Stimulated activated CD4-positive, alpha-beta T cell treated with anti-CD3 and anti-CD28 coated beads, Interleukin-4, amount 100 ng/mL, for 24 hours (primary cell): ENCODE measurements around the gene OBP2A.
"Not testable (repeated sequence)": the region's sequence is repeated elsewhere in the genome, so short reads cannot be mapped to it uniquely, and the experiment has no call there.

Experiments
- DNase-seq: peaks from one replicate; pipeline ENCODE4 v3.0.0-alpha.2; 2020

Gene OBP2A

GRCh38 chr9:135526730-135527571, 19.0 kb upstream of the OBP2A start:
- no peak for DNase-seq

GRCh38 chr9:135528842-135529435, 17.0 kb upstream of the OBP2A start:
- not testable (repeated sequence) for DNase-seq

GRCh38 chr9:135530146-135530545, 15.8 kb upstream of the OBP2A start:
- no peak for DNase-seq

GRCh38 chr9:135531096-135531495, 14.8 kb upstream of the OBP2A start:
- DNase-seq = no peak

GRCh38 chr9:135533113-135533512, 12.8 kb upstream of the OBP2A start:
- DNase-seq = no peak

GRCh38 chr9:135533674-135534073, 12.3 kb upstream of the OBP2A start:
- DNase-seq = no peak

- DNase-seq = not testable (repeated sequence)
Measured at GRCh38 chr9:135534192-135534711, 11.7 kb upstream of the OBP2A start.

GRCh38 chr9:135534826-135535225, 11.1 kb upstream of the OBP2A start:
- DNase-seq = not testable (repeated sequence)

GRCh38 chr9:135535631-135536030, 10.3 kb upstream of the OBP2A start:
- DNase-seq = not testable (repeated sequence)

GRCh38 chr9:135536216-135536615, 9.7 kb upstream of the OBP2A start:
- DNase-seq = no peak

- not testable (repeated sequence) for DNase-seq
Measured at GRCh38 chr9:135543262-135543894, 2.5 kb upstream of the OBP2A start.

GRCh38 chr9:135544981-135545635, 818 bp upstream of the OBP2A start:
- DNase-seq = no peak

- DNase-seq = not testable (repeated sequence)
Measured at GRCh38 chr9:135546792-135547617, 1.1 kb downstream of the OBP2A start.

GRCh38 chr9:135547756-135548736, 2.1 kb downstream of the OBP2A start:
- no peak for DNase-seq

GRCh38 chr9:135549478-135550343, 3.8 kb downstream of the OBP2A start:
- DNase-seq = not testable (repeated sequence)

GRCh38 chr9:135550344-135550918, 4.5 kb downstream of the OBP2A start:
- no peak for DNase-seq

- DNase-seq = no peak
Measured at GRCh38 chr9:135551031-135551430, 5.1 kb downstream of the OBP2A start.

GRCh38 chr9:135551456-135551855, 5.5 kb downstream of the OBP2A start:
- DNase-seq = no peak

- DNase-seq = no peak
Measured at GRCh38 chr9:135552021-135552697, 6.2 kb downstream of the OBP2A start.
